Adrenal gland (tissue), 5 donors: ENCODE data around the gene CREB3L4.

ENCODE experiments used
- CTCF ChIP-seq, 6 experiments: fragments of 450-650 bp in 4 of 6; fragments of 200-600 bp in 2 of 6; sonication (generic) in 1 of 6; IDR thresholded peaks; 1 replicate in 5 of 6; 2 replicates in 1 of 6; pipeline versions ENCODE4 v1.5.1 to v1.8.0; 2016 to 2021; ENCODE audit warnings: antibody characterized with exemption in 6 of 6, mild to moderate bottlenecking in 2 of 6, moderate library complexity in 1 of 6
- POLR2A ChIP-seq, 2 donors: fragments of 450-650 bp; IDR thresholded peaks; one replicate each; pipeline ENCODE4 v1.6.1; 2017; ENCODE audit warnings: antibody characterized with exemption in 2 of 2, mild to moderate bottlenecking in 2 of 2, moderate library complexity in 1 of 2
- donor health status: DM: no; HTN: no; CAD: no.

GRCh38 chr1:153942766-153943549 is 24.7 kb upstream of the CREB3L4 start:
- TF ChIP-seq CTCF (IDR thresholded peaks at IDR 0.05) = no peak
- TF ChIP-seq POLR2A (IDR thresholded peaks at IDR 0.05) = no peak
